HL-60 (cell line): Measurements from ENCODE around the gene OR11G2.
"Not testable (repeated sequence)": the region's sequence is repeated elsewhere in the genome, so short reads cannot be mapped to it uniquely, and the experiment has no call there.

Source experiments
- DNase-seq, 2 experiments: peaks; one replicate each; pipeline ENCODE4 v3.0.0-alpha.2; 2010 to 2020; ENCODE audit warnings: low read depth in 1 of 2, low spot score in 1 of 2
- H3K27ac ChIP-seq: fragments of 250-450 bp; sonication (Bioruptor Pico); replicated peaks from 2 replicates; pipeline ENCODE4 v1.5.1; 2020; ENCODE audit warnings: mild to moderate bottlenecking, moderate library complexity
- H3K27me3 ChIP-seq: fragments of 250-450 bp; sonication (Bioruptor Pico); 2 replicates; pipeline ENCODE4 v1.5.1; 2021; ENCODE audit warnings: mild to moderate bottlenecking, moderate library complexity; ENCODE audit not compliant: insufficient read depth, poor library complexity, severe bottlenecking
- H3K4me3 ChIP-seq: replicated peaks from 2 replicates; pipeline ENCODE4 v1.5.1; 2011; ENCODE audit warnings: mild to moderate bottlenecking, control low read depth, low read length; ENCODE audit not compliant: insufficient read depth
- GABPA ChIP-seq: IDR thresholded peaks from 2 replicates; pipeline ENCODE4 v1.6.1; 2012; ENCODE audit warnings: low read depth
- POLR2AphosphoS5 ChIP-seq: IDR thresholded peaks from 2 replicates; pipeline ENCODE4 v1.6.1; 2012; ENCODE audit warnings: low read depth
- SPI1 ChIP-seq: IDR thresholded peaks from 2 replicates; pipeline ENCODE4 v1.6.1; 2012; ENCODE audit warnings: low read depth, mild to moderate bottlenecking, borderline replicate concordance
- TF ChIP-seq, protein P1 (sequence below): IDR thresholded peaks from 2 replicates; pipeline ENCODE4 v1.6.1; 2012; ENCODE audit warnings: low read depth; ENCODE audit not compliant: insufficient replicate concordance
- TF ChIP-seq, protein P2 (sequence below): IDR thresholded peaks from one replicate; pipeline ENCODE4 v1.5.1; 2011; ENCODE audit warnings: low read length, control low read depth, inconsistent platforms; ENCODE audit not compliant: insufficient read depth

OR11G2 gene

DNA sequence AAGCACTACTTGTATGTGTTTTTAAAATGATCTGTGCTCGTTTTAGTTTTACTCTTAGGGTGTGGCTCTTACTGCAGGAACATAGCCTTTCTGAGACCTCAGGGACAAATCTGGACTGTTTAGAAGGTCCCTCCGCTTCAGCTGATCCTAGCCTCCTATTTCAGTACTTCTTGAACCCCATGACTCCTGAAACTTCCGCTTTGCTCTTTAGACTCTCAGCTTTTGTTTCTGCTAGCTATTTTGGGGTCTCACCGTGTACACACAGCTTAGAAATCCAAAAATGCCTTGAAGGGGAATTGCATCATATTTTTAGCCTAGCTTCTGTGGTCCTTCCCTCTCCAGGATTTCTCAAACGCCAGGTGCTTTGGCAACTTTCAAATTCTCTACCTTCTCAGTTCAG, 8.3 kb downstream of the OR11G2 start:
- Histone ChIP-seq H3K27me3 (peaks cover 2% of the 10 kb centered on the region), H3K27ac (no peak overlapping the region), H3K4me3 (no peak overlapping the region)
- TF ChIP-seq GABPA (no peak), POLR2AphosphoS5 (no peak), SPI1 (no peak)
- TF ChIP-seq, protein P1, sequence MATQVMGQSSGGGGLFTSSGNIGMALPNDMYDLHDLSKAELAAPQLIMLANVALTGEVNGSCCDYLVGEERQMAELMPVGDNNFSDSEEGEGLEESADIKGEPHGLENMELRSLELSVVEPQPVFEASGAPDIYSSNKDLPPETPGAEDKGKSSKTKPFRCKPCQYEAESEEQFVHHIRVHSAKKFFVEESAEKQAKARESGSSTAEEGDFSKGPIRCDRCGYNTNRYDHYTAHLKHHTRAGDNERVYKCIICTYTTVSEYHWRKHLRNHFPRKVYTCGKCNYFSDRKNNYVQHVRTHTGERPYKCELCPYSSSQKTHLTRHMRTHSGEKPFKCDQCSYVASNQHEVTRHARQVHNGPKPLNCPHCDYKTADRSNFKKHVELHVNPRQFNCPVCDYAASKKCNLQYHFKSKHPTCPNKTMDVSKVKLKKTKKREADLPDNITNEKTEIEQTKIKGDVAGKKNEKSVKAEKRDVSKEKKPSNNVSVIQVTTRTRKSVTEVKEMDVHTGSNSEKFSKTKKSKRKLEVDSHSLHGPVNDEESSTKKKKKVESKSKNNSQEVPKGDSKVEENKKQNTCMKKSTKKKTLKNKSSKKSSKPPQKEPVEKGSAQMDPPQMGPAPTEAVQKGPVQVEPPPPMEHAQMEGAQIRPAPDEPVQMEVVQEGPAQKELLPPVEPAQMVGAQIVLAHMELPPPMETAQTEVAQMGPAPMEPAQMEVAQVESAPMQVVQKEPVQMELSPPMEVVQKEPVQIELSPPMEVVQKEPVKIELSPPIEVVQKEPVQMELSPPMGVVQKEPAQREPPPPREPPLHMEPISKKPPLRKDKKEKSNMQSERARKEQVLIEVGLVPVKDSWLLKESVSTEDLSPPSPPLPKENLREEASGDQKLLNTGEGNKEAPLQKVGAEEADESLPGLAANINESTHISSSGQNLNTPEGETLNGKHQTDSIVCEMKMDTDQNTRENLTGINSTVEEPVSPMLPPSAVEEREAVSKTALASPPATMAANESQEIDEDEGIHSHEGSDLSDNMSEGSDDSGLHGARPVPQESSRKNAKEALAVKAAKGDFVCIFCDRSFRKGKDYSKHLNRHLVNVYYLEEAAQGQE: no peak
- TF ChIP-seq, protein P2, sequence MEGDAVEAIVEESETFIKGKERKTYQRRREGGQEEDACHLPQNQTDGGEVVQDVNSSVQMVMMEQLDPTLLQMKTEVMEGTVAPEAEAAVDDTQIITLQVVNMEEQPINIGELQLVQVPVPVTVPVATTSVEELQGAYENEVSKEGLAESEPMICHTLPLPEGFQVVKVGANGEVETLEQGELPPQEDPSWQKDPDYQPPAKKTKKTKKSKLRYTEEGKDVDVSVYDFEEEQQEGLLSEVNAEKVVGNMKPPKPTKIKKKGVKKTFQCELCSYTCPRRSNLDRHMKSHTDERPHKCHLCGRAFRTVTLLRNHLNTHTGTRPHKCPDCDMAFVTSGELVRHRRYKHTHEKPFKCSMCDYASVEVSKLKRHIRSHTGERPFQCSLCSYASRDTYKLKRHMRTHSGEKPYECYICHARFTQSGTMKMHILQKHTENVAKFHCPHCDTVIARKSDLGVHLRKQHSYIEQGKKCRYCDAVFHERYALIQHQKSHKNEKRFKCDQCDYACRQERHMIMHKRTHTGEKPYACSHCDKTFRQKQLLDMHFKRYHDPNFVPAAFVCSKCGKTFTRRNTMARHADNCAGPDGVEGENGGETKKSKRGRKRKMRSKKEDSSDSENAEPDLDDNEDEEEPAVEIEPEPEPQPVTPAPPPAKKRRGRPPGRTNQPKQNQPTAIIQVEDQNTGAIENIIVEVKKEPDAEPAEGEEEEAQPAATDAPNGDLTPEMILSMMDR: no peak
- DNase-seq: no peak

DNA sequence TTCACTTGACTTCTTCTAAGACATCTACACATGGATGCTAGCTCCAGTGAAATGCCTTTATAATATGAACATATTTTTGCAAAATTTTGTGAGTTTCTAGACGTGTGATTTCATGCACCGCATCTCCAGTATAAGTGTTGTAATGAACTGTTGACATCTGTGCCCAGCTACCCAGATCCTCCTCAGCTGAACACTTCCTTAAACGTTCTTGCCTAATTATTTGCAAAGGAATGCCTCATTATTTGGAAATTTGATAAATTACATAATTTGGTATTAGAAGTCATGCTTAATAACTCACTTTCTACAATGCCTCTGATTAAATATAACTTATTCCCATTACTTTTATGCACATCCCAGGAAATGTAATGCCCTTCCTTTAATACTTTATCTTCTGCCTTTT, 14.0 kb downstream of the OR11G2 start:
- TF ChIP-seq, protein P1: no peak
- TF ChIP-seq GABPA (no peak), POLR2AphosphoS5 (no peak), SPI1 (0 out of 2 replicates have a peak, but pooled peaks have one; percentile 9)
- TF ChIP-seq, protein P2: no peak
- Histone ChIP-seq H3K4me3 (no peak overlapping the region), H3K27ac (no peak overlapping the region), H3K27me3 (no peaks in the 10 kb centered on the region)
- peak in 1 of 2 experiments; percentile 40 for DNase-seq

DNA sequence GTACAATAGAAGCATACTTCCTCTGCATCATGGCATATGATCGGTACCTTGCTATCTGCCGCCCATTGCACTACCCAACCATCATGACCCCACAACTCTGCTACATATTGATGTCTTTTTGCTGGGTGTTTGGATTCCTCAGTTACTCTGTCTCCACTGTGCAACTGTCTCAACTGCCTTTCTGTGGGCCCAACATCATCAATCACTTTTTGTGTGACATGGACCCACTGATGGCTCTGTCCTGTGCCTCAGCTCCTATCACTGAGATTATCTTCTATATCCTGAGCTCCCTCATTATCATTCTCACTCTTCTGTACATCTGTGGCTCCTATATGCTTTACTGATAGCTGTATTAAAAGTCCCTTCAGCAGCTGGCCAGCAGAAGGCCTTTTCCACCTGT, 18.9 kb downstream of the OR11G2 start:
- Histone ChIP-seq H3K27me3 (no peaks in the 10 kb centered on the region), H3K27ac (no peak overlapping the region), H3K4me3 (no peak overlapping the region)
- TF ChIP-seq POLR2AphosphoS5 (no peak), SPI1 (no peak), GABPA (no peak)
- TF ChIP-seq, protein P2: no peak
- TF ChIP-seq, protein P1: no peak
- DNase-seq: no peak

DNA sequence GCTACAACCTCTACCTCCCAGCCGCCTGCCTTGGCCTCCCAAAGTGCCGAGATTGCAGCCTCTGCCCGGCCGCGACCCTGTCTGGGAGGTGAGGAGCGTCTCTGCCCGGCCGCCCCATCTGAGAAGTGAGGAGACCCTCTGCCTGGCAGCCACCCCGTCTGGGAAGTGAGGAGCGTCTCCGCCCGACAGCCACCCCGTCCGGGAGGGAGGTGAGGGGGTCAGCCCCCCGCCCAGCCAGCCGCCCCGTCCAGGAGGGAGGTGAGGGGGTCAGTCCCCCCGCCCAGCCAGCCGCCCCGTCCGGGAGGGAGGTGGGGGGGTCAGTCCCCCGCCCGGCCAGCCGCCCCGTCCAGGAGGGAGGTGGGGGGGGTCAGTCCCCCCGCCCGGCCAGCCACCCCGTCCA, 21.7 kb downstream of the OR11G2 start:
- not testable (repeated sequence) for H3K27ac ChIP-seq, DNase-seq, H3K4me3 ChIP-seq, H3K27me3 ChIP-seq
